SW480 (cell line): Measurements from ENCODE around the gene KBTBD2.
A peak's percentile ranks its signal among the peaks of the same experiment; 100 is the strongest.
"Not testable (repeated sequence)": the region's sequence is repeated elsewhere in the genome, so short reads cannot be mapped to it uniquely, and the experiment has no call there.

Experiments used
- DNase-seq: peaks from one replicate; pipeline ENCODE4 v3.0.0-alpha.2; 2016; ENCODE audit warnings: low spot score

KBTBD2 gene

DNA sequence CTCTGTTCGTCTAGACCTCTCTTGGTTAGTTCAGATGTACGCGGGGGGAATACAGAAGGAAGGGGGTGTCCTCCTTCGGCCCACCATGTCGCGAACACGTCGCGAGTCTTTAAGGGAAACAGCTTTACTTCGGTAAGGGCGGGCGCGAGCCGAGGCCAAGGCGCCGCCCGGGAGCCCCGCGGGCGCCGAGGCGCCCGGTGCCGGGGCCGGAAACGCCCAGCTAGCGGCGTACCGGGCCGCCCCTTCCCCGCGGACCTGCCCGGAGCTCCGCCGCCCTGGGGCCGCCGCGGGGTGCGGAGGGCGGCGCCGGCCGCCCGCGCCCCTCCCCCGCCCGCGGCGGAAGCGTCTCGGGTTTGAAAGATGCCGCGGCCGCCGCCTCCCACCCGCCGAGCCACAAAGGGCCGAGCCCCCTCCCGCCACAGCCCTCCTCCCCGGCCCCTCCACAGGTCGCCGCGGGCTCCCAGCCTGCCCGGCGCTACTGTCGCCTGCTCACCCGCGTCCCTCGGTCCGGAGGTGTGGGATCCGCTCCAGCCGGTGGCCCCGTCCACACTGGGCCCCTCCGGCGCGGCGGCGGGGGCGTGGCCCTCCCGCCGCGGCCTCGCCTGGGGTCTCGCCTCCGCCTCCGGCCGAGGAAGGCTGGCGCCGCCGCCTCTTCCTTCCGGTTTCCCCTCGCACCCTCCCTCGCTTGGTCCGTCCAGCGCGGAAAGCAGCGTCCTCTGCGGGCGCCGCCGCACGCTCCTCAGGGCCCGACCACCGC is at the start of gene KBTBD2:
Gene KBTBD2 (minus strand): TSS at position 718 of the 757 bp plus-strand sequence. CDS start 12,156 bp downstream, outside the sequence.
- peak; percentile 96 for DNase-seq

DNA sequence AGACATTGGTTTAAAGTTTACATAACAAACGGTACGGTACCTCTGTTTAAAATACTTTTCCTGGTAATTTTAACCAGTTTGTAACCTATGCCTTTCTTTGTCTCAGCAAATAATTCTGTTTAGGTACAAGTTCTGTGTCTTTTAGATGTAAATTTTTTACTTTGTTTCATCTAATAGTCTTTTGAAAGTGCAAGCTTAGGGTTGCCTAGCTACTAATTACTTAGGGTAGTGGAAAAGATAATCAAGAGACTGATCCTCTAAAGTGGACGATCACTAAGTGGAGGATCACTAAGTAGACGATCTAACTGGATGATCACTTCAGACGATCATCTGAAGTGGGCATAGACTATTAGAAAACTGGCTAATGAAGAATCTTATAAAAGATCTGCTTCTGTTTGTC is 49.6 kb upstream of the KBTBD2 start:
- DNase-seq: no peak

DNA sequence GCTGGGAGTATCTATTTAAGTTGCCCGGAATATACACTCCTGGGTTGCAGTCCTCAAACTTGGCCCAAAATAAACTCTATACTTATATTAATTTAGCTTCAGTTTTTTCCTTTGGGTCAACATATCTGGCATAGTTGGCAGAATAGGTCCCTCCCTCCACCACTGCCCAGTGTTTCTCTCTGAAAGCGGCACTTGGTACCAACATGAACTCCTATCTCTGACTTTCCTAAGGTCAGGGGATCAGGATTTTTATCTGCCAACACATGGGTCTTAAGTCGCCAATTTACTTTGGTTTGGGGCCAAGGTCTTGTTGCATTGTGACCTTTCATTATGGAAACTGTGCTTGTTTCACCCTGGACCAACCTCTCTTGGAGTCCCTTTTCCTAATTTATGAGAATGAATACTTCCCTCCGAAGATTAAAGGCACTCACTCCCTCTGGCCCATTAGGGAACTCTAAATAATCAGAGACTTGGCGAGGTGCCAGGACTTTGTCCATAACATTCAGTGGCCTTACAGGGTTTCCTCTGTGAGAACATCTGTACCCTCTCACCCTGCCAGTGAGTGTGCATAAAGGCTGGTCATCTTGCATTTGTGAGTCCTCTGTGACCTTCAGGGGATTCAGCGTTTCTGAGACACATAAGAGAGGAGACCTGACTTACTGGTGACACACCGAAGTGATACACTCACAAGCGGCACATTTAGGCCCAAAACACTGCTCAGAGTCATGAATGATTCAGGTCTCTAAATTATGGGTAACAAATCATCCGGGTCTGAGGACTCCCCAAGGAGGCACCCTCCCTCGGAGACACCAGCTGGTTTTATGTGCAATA is 46.0 kb upstream of the KBTBD2 start:
- peak; percentile 35 for DNase-seq

DNA sequence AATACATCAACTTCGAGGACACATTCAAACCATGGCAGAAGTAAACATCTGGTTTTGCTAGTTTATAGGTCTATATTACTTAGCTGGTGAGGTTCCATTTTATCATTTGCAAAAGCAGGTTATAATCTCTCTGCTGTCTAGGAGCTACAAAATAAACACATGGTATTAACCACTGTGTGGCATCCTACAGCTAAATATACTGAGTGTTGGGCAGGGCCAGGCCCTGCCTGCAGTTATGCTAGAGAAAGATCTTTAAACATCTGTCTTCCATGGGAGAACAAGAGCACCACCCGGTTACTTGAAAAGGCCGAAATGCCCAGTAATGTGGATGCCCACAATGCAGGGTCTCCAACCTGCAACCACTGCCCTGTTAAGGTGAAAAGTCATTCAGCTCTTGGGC is 45.1 kb upstream of the KBTBD2 start:
- DNase-seq: no peak

DNA sequence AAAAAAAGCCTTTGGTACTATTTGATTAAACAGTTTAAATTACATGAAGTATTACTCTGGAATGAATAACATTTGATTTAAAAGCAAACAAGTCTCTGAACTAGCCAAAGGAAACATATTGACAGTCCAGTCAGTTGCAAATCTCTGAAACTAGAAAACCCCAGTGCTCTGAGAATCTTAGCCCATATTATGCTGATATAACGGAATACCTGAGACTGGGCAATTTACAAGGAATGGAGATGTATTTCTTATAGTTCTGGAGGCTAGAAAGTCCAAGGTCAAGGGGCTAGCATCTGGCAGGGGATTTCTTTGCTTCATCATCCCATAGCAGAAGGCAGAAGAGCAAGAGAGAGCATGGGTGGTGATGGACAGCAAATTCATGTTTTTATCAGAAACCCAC is 44.0 kb upstream of the KBTBD2 start:
- DNase-seq: no peak

DNA sequence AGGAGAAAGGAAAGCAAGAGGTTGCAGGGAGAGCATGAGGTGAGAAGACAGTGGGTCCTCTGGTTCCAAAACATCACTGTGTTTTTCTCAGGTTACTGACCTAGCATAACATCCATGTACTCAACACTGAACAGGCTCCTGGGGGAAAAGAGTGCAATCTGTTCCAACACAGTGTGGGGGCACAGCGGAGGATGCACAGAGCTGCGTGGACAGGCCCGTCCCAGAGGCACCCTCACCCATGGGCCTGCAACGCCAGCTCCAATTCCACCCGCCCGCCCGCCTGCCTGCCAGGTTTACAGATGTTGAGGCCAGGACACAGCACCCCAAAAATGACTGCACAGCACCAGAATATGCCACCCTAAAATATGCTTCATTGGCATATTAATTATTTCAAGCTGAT is 38.8 kb upstream of the KBTBD2 start:
- DNase-seq: no peak

DNA sequence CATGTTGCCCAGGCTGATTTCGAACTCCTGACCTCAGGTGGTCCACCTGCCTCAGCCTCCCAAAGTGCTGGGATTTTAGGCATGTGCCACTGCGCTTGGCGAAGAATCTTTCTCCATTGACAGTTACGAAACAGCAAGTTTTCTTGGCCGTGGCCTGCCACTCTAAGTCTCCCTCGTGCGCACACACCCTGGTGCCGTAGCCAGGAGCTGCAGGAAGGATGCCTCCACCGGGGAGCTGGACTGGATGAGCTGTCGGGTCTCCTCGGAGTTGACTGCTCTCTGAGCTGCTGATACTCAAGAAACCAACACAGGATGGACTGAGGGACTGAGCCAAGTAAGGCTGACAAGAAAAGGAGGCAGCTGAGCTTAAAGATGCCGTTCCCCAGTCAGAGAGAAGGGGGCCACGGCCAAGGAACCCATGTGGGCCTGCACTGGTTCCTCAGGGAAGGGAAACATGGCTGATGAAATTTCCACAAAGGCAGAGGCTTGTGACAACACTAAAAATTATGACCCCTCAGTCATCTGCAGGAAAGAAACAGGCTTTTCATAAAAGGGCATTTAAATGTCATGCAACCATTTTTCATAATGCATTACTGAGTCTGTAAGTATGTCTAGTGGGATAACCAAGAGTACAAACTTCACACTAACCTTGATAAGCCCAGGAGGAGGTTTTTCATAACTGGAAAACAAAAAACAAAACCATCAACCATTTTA is 38.0 kb upstream of the KBTBD2 start:
- DNase-seq: no peak

DNA sequence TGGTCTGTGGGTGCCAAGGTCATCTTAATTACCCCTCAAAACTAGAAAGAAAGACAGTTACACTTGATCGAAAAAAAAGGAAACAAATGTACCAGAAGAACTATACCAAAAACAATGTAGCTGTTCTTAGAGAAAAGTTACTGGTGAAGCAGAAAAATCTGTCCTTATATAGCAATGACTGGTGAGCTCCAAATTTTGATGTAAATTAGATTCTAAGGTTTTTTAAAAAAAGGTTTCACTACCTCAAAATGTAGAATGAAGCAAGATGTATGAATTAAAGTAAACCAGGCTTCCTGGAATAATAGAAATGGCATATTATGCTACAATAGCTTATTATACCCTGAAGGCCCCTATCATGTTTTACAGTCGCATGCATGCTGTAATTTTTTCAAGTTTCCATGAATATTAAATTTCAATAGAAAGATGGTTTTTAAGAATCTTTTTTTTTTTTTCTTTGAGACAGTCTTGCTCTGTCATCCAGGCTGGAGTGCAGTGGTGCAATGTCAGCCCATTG is 37.3 kb upstream of the KBTBD2 start:
- no peak for DNase-seq

DNA sequence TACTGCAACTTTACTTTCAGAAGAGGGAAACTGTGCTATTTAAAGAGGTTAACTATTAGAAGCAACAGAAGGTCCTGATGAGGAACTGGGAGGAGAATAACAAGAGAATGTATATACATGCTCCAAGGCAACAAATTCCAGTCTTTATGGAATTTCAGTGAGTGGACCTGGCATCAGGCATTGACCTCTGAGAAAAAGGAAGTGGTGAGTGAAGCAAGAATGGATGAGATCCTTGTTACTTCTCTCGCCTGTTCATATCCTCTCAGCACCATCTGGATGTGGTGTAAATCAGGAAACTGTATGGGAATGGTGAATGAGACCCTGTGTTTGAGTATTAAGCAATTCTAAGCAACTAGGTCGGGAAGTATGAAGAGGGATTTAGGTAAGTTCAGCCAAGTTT is 30.3 kb upstream of the KBTBD2 start:
- no peak for DNase-seq

DNA sequence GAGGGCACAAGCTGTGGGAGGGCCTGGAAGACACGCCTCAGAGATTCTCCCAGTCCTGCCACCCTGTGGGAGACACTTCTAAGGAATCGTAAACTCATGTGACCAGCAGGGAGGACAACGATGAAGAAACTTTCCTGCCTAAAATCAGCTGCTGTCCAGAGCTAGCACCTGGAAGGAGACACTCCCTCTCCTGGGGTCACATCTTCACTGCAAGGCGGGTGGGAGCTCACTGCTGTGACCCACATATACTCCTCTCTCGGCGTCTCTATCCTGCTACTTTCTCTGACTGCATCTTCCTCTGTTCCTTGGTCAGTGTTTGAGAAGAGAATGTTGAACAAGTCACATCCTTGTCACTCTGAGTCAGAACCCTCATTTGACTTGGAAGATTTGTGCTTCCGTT is 25.4 kb upstream of the KBTBD2 start:
- not testable (repeated sequence) for DNase-seq

DNA sequence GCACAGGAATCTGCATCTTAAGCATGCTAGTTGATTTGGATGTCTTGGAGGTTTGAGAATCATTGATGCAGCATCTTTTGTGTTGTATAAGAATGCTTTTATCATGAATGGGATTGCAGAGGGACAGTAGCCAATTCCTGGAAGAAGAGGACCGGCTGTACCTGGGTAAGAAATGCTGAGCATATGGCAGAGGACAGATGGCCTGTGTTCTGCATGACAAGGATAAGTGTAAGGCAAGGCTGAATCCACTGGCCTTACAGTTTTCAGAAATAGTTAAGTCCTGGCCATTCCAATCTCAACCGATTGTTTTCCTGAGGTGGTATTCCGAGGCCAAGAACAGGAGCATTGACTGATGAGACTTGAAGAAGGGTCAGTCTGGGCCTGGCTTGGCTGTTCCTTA is 24.4 kb upstream of the KBTBD2 start:
- no peak for DNase-seq

DNA sequence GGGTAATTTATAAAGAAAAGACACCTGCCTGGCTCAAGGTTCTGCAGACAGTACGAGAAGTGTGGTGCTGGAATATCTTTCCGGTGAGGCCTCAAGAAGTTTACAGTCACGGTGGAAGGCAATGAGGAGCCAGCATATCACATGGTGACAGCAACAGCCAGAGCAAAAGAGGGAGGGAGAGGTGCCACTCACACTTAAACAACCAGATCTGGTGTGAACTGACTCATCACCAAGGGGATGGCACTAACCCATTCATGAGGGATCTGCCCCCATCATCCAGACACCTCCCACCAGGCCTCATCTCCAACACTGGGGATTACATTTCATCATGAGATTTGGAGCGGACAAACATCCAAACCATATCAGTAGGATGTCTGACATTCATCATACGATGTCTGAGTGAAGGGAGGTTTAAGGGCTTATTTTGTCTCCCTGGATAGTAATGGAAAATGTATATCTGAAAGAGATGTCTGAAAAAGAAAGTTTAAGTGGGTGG is 23.5 kb upstream of the KBTBD2 start:
- DNase-seq: no peak

DNA sequence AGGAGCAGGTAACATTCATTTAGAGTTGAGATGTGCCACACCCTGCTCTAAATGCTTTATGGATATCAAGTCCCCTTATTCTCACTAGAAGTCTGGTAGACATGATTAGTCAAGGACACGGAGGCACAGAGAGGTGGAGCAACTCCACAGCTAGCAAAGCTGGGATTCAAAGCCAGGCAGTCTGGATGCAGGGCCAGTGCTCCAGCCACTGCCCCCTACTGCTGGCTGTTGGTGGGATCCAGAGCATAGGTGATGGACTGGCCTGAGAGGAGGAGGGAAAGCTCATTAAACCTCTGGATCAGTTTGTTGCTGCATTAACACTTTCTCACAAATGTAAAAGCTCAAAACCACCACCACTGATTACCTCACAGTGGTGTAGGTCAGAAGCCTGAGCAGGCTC is 22.6 kb upstream of the KBTBD2 start:
- DNase-seq: no peak

DNA sequence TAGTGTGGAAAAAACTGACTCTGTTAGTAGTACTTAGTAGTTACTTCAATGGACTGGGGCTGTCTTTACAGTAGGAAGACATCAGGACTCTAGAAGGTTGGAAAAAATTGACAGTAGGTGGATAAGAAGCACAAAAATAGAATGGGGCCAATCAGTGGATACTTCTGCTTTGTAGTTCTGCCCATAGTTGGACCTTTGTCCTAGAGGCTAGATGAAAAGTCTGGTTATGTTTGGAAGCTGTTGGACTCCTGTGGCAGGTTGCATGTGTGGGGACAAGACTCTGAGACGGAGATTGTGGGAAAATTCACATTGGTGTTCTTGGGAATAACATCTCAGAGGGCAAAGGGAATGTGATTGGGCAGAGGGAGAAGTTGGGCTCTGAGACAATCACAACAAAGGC is 18.6 kb upstream of the KBTBD2 start:
- no peak for DNase-seq

DNA sequence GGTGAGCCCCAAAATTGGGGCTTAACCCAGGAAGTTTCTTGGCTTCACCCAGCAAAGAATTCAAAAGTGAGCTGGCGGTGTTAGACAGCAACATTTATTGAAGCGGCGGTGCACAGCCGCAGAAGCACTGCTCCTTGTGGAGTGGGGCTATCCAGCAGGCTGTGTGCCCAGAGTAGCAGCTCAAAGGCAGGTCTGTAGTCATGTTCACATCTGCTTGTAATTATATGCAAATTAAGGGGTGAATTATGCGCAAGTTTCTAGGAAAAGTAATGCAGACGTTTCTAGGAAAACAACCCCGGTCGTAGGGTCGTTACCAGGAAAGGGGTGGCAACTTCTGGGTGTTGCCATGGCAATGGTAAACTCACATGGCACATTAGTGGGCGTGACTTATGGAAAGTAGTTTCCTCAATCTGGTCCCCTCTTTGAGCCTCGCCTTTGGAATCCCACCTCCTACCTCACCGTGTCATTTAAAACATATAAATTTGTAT is 13.7 kb upstream of the KBTBD2 start:
- no peak for DNase-seq

DNA sequence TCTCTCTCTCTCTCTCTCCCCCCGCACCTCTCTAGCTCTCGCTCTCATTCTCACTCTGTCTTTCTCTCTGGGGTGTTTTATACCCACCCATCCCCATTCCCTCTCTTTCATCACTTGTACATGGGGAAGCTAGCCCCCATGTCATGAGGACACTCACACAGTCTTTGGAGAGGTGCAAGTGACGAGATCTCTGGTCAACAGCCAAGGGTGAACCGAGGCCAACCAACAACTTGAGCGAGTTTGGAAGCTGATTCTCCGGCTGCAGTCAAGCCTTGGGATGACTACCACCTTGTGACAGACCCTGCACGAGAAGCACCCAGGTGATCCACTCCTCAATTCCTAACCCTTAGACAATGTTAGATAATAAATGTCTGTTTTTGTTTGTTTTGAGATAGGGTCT is 10.1 kb upstream of the KBTBD2 start:
- DNase-seq: no peak

DNA sequence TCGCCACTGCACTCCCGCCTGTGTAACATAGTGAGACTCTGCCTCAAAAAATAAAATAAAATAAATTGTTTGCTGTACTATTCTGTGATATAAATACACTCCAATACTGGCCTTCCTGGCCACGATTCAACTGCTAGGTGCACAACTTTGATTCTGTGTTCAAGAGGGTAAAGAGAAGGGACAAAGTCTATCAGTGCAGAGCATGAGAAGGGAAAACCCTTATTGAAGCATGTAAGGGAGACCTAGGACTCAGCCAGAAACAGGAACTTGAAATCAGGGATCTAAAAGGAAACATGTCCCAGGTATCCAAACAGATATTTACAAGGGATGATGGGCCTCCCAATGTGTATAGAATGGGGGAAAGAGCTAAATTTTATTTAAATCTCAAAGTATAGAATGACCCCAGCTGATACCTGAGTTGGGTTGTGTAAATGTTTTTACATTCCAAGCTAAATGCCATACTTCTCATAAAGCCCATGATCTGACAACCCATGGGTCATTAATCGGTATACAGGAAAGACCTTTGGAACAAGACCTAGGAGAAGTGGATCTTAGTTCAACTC is 9.0 kb upstream of the KBTBD2 start:
- DNase-seq: no peak

DNA sequence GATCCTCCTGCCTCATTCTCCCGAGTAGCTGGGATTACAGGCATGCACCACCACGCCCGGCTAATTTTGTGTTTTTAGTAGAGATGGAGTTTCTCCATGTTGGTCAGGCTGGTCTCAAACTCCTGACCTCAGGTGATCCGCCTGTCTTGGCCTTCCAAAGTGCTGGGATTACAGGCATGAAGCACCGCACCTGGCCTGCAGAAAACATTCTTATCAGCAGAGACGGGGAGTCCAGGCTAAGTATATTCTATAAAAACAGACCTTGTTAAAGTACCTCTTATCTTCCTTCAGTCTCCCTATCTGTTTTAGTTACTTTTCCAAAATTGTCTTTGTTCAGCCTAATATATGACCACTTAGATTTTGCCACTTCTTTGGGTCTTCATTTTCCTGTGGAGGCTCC is 5.8 kb upstream of the KBTBD2 start:
- not testable (repeated sequence) for DNase-seq

DNA sequence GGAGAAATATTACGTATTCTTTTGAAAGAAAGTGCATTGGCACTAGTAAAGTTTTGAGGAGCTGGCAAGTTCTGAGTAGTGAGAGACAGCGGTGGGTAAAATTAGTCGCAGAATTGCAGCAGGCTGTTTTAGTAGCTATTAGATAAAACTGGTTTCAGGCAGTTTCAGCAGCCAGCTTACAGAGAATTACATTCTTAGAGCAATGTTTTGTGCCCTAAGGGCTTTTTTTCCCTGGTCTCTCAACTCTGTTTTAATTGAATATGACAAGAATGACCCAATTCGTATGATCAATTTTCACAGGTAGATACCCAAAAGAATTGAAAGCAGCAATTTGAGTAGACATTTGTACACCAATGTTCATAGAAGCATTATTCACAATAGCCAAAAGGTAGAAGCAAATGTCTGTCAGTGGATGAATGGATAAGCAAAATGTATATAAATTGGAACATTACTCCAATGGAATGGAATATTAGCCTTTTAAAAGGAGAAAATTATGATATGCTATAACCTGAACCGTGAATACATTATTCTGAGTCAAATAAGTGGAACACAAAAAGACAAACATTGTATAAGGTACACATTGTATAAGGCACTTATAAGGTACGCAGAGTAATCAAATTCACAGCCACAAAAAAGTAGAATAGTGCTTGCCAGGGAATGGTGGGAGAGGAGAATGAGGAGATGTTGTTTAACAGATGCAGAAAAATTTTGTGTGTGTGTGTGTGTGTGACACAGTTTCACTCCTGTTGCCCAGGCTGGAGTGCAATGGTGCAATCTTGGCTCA is 5.2 kb upstream of the KBTBD2 start:
- DNase-seq: no peak

DNA sequence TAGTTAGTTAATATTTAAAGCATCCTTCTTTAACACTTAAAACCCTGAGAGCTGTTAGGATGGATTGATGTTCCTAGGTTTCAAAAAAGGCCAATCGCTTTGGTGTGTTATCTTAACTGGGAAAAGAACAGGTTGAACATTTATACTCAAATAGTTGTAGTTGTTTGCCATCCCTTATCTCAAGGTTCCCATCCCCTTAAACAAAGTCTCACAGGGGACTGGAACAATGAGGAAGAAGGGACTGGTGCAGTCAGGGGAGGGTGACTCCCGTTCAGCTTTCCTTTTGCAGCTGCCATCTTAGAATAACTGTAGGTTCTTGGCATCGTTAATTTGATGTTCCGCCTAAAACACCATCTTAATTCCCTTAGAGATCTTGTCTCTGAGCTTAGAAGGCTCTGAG is 2.6 kb upstream of the KBTBD2 start:
- no peak for DNase-seq

DNA sequence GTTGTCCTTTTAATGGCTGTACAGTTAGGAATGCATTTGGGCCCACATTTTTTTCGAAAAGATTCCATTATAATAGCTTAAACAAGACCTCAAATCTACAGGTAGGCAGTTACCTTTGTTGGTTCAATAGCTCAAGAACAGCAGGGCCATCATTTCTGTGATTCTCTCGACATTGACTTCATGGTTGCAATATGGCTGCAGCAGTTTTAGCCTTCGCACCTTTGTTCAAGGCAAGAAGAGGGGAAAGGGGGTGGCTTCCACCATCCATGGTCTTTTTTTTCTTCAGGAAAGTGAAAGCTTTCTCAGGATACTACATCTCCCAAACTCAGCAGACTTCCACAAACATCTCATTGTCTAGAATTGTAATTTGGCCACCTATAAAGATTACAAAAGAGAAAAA is 2.2 kb upstream of the KBTBD2 start:
- no peak for DNase-seq
